Measurements from ENCODE around the gene ZNF668. TPM values are rescaled to one million over a fixed set of nuclear protein-coding genes. Genes with fewer than 3 reads are reported as not detected.
"Not testable (repeated sequence)": the region's sequence is repeated elsewhere in the genome, so short reads cannot be mapped to it uniquely, and the experiment has no call there.

Gene ZNF668
- total and polyA plus RNA-seq, 7 experiments from 2014 or later = 6.1 to 15.2 (median 12.6) TPM

DNA sequence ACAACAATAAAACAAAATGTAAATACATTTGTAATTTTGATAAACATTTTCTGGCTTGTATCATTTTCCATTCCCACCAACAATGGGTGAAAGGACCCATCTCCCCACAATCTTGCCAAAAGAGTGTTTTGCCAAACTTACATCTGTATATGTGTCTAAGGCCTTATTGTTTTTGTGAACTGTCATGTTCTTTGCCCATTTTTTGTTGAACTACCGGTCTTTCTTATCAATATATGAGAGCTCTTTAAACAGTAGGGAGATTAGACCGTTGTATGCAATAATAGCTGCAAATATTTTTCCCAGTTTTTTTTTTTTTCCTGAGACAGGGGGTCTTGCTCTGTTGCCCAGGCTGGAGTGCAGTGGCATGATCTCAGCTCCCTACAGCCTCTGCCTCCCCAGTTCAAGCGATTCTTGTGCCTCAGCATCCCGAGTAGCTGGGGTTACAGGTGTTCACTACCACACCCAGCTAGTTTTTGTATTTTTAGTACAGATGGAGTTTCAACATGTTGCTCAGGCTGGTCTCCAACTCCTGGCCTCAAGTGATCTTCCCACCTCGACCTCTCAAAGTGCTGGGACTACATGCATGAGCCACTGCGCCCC lies 50.3 kb downstream of the ZNF668 start:
- Histone ChIP-seq H3K4me1 (ENCODE audit: control insufficient read depth in 2 of 2, insufficient read depth in 2 of 2, low read length in 2 of 2) (no peaks in the 10 kb centered on the region), H3K36me3 (ENCODE audit: control insufficient read depth in 2 of 3, insufficient read depth in 3 of 3, low read length in 3 of 3) (no peaks in the 10 kb centered on the region), H3K27ac (ENCODE audit: low read depth, low read length) (no peak overlapping the region), H3K9me3 (ENCODE audit: control insufficient read depth in 2 of 3, low read length in 3 of 3) (no peaks in the 10 kb centered on the region), H3K27me3 (ENCODE audit: control insufficient read depth in 2 of 2, insufficient read depth in 2 of 2, low read length in 2 of 2) (no peaks in the 10 kb centered on the region), H3K4me3 (ENCODE audit: low read length) (no peak overlapping the region)
- ATAC-seq (no peak), DNase-seq (no peak)
- Mint-ChIP-seq H3K4me1 (peaks cover 0 to 10% (median 0%) of the 10 kb centered on the region in 7 donors), H3K9me3 (peaks cover 0 to 2% (median 0%) of the 10 kb centered on the region in 11 donors), H3K4me3 (no peak overlapping the region), H3K36me3 (peaks cover 0 to 4% (median 0%) of the 10 kb centered on the region in 5 donors), H3K27ac (peak overlapping the region in 1 of 9 donors; percentile 36), H3K27me3 (no peaks in the 10 kb centered on the region)
- CTCF ChIA-PET = no interaction called here
- intact Hi-C loops (cut with micrococcal nuclease) = no loop called here
- POLR2A ChIA-PET = interaction anchor here (0.7 kb wide), 1 partner anchor 178 kb away, joined by 3 read pairs; no protein-coding TSS in a partner anchor

DNA sequence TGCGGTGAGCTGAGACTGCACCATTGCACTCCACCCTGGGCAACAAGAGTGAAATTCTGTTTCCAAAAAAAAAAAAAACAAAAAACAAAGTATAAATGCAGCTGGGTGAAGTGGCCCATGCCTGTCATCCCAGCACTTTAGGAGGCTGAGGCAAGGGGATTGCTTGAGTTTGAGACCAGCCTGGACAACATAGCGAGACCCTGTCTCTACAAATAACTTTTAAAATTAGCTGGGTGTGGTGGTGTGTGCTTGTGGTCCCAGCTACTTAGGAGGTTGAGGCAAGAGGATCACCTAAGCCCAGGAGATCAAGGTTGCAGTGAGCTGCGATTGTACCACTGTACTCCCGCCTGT lies 50.8 kb downstream of the ZNF668 start:
- no peaks in the 10 kb centered on the region for H3K27me3 Mint-ChIP-seq
- no peak overlapping the region for H3K27ac ChIP-seq (ENCODE audit: low read depth, low read length)
- no peaks in the 10 kb centered on the region for H3K27me3 ChIP-seq (ENCODE audit: control insufficient read depth in 2 of 2, insufficient read depth in 2 of 2, low read length in 2 of 2)
- no peaks in the 10 kb centered on the region for H3K9me3 ChIP-seq (ENCODE audit: control insufficient read depth in 2 of 3, low read length in 3 of 3)
- no peak overlapping the region for H3K4me3 ChIP-seq (ENCODE audit: low read length)
- no peaks in the 10 kb centered on the region for H3K36me3 ChIP-seq (ENCODE audit: control insufficient read depth in 2 of 3, insufficient read depth in 3 of 3, low read length in 3 of 3)
- DNase-seq (no peak), ATAC-seq (no peak)
- no peak overlapping the region for H3K4me3 Mint-ChIP-seq
- intact Hi-C loops (cut with micrococcal nuclease) = no loop called here
- ChIA-PET POLR2A (interaction anchor here (0.5 to 0.9 kb wide), 3 partner anchors 16 to 178 kb away, joined by 3 read pairs; no protein-coding TSS in a partner anchor), CTCF (no interaction called here)
- peaks cover 0 to 10% (median 0%) of the 10 kb centered on the region in 7 donors for H3K4me1 Mint-ChIP-seq
- no peaks in the 10 kb centered on the region for H3K4me1 ChIP-seq (ENCODE audit: control insufficient read depth in 2 of 2, insufficient read depth in 2 of 2, low read length in 2 of 2)
- peaks cover 0 to 2% (median 0%) of the 10 kb centered on the region in 11 donors for H3K9me3 Mint-ChIP-seq
- H3K36me3 Mint-ChIP-seq = peaks cover 0 to 4% (median 0%) of the 10 kb centered on the region in 5 donors
- H3K27ac Mint-ChIP-seq = no peak overlapping the region

DNA sequence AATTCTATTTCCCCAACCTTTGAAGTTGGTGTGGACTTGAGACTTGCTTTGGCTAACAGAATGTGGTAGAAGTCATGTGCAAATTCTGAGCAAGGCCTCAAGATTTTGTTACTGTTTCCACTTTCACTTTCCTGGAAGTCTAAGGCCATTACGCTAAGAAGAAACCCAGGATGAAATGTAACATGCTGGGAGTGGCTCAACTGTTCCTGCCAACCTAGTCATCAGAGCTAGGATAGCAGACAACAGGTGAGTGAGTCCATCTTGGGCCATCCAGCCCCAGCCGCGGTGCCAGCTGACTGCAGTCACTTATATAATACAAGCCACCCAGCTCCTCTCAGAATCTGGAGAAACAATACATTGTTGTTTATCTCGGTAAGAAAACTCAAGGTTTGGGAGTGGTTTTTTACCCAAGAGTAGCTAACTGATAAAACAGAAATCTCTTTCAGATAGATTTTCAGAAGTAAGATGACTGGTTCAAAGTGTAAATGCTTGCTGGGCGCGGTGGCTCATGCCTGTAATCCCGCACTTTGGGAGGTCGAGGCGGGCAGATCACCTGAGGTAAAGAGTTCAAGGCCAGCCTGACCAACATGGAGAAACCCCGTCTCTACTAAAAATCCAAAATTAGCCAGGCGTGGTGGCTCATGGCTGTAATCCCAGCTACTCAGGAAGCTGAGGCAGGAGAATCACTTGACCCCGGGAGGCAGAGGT lies 51.3 kb downstream of the ZNF668 start:
- Histone ChIP-seq H3K9me3 (ENCODE audit: control insufficient read depth in 2 of 3, low read length in 3 of 3) (no peaks in the 10 kb centered on the region), H3K4me3 (ENCODE audit: low read length) (no peak overlapping the region), H3K27ac (ENCODE audit: low read depth, low read length) (no peak overlapping the region), H3K4me1 (ENCODE audit: control insufficient read depth in 2 of 2, insufficient read depth in 2 of 2, low read length in 2 of 2) (no peaks in the 10 kb centered on the region), H3K27me3 (ENCODE audit: control insufficient read depth in 2 of 2, insufficient read depth in 2 of 2, low read length in 2 of 2) (no peaks in the 10 kb centered on the region), H3K36me3 (ENCODE audit: control insufficient read depth in 2 of 3, insufficient read depth in 3 of 3, low read length in 3 of 3) (no peaks in the 10 kb centered on the region)
- POLR2A ChIA-PET = interaction anchor here (0.5 to 0.9 kb wide), 2 partner anchors 16 to 74 kb away, joined by 3 read pairs; no protein-coding TSS in a partner anchor
- peak overlapping the region in 1 of 9 donors; percentile 79 for H3K27ac Mint-ChIP-seq
- CTCF ChIA-PET = no interaction called here
- DNase-seq (no peak), ATAC-seq (no peak)
- intact Hi-C loops (cut with micrococcal nuclease) = no loop called here
- peaks cover 0 to 10% (median 0%) of the 10 kb centered on the region in 7 donors for H3K4me1 Mint-ChIP-seq
- peaks cover 0 to 4% (median 0%) of the 10 kb centered on the region in 5 donors for H3K36me3 Mint-ChIP-seq
- H3K27me3 Mint-ChIP-seq = no peaks in the 10 kb centered on the region
- H3K9me3 Mint-ChIP-seq = peaks cover 0 to 2% (median 0%) of the 10 kb centered on the region in 11 donors
- peak overlapping the region in 1 of 10 donors; percentile 17 for H3K4me3 Mint-ChIP-seq

DNA sequence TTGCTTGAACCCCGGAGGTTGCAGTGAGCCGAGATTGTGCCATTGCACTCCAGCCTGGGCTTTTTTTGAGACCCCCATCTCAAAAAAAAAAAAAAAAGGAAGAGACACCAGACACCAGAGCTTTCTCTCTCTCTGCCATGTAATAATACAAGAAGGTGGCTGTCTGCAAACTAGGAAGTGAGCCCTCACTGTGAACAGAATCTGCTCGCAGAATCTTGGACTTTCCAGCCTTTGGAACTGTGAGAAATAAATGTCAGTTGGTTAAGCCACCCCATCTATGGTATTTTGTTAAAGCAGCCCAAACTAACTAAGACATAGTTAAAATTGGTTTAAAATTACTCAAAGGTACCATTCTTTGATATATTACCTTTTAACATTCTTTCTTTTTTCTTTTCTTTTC lies 53.5 kb downstream of the ZNF668 start:
- CTCF ChIA-PET = interaction anchor here (0.7 kb wide), 1 partner anchor 889 kb away, joined by 3 read pairs; no protein-coding TSS in a partner anchor

DNA sequence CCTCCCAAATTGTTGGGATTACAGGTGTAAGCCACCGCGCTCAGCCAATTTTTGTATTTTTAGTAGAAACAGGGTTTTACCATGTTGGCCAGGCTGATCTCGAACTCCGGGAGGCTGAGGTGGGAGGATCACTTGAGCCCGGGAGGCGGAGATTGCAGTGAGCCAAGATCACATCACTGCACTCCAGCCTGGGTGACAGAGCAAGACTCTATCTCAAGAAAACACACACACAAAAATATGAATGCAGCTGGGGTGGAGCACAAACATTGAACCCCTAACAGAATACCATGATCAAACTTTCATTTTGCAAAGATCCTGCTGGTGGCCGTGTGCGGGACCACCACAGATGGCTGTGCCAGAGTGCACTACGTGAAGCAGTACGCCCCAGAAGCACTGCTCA lies 56.3 kb downstream of the ZNF668 start:
- CTCF ChIA-PET; H3K27ac ChIP-seq (ENCODE audit: low read depth, low read length); H3K4me1 ChIP-seq (ENCODE audit: control insufficient read depth in 2 of 2, insufficient read depth in 2 of 2, low read length in 2 of 2); H3K9me3 ChIP-seq (ENCODE audit: control insufficient read depth in 2 of 3, low read length in 3 of 3); H3K36me3 ChIP-seq (ENCODE audit: control insufficient read depth in 2 of 3, insufficient read depth in 3 of 3, low read length in 3 of 3); H3K4me3 Mint-ChIP-seq; DNase-seq; H3K36me3 Mint-ChIP-seq; H3K4me3 ChIP-seq (ENCODE audit: low read length); POLR2A ChIA-PET; H3K27ac Mint-ChIP-seq; ATAC-seq; H3K9me3 Mint-ChIP-seq; intact Hi-C loops (cut with micrococcal nuclease); H3K27me3 ChIP-seq (ENCODE audit: control insufficient read depth in 2 of 2, insufficient read depth in 2 of 2, low read length in 2 of 2): not testable (repeated sequence)
- H3K4me1 Mint-ChIP-seq = peaks cover 0 to 10% (median 5%) of the 10 kb centered on the region in 7 donors
- H3K27me3 Mint-ChIP-seq = peaks cover 0 to 19% (median 12%) of the 10 kb centered on the region in 5 donors

More for the DNA sequence above, 53.5 kb downstream of the ZNF668 start:
- Histone ChIP-seq H3K27ac (ENCODE audit: low read depth, low read length) (no peak overlapping the region), H3K36me3 (ENCODE audit: control insufficient read depth in 2 of 3, insufficient read depth in 3 of 3, low read length in 3 of 3) (no peaks in the 10 kb centered on the region), H3K4me3 (ENCODE audit: low read length) (no peak overlapping the region), H3K9me3 (ENCODE audit: control insufficient read depth in 2 of 3, low read length in 3 of 3) (no peaks in the 10 kb centered on the region), H3K4me1 (ENCODE audit: control insufficient read depth in 2 of 2, insufficient read depth in 2 of 2, low read length in 2 of 2) (no peaks in the 10 kb centered on the region), H3K27me3 (ENCODE audit: control insufficient read depth in 2 of 2, insufficient read depth in 2 of 2, low read length in 2 of 2) (no peaks in the 10 kb centered on the region)
- DNase-seq (no peak), ATAC-seq (no peak)
- H3K9me3 Mint-ChIP-seq = no peaks in the 10 kb centered on the region
- H3K4me1 Mint-ChIP-seq = peaks cover 0 to 10% (median 0%) of the 10 kb centered on the region in 7 donors
- H3K27me3 Mint-ChIP-seq = peaks cover 0 to 3% (median 0%) of the 10 kb centered on the region in 5 donors
- H3K36me3 Mint-ChIP-seq = peaks cover 0 to 4% (median 0%) of the 10 kb centered on the region in 5 donors
- POLR2A ChIA-PET = interaction anchor here (0.6 to 0.7 kb wide), 3 partner anchors 14 to 489 kb away, joined by 3 to 4 read pairs (median 3); no protein-coding TSS in a partner anchor
- intact Hi-C loops (cut with micrococcal nuclease) = no loop called here
- H3K4me3 Mint-ChIP-seq = no peak overlapping the region
- no peak overlapping the region for H3K27ac Mint-ChIP-seq

DNA sequence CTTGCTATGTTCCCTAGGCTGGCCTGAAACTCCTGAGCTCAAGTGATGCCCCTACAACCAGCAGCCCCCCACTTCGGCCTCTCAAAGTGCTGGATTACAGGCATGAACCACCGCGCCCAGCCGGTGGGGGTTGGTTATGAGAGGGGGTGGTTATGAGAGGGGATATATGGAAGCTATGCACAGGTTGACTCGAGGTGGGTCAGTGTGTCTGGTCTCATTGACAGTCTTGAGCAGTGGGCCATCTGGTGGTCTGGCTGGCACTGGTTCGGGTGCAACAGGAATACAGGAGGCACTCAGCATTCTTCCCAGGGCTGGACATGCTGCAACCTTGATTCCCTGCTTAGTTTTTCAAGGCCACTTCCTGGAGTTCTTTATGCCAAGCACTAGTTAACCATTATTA lies 58.0 kb downstream of the ZNF668 start:
- H3K4me3 Mint-ChIP-seq = no peak overlapping the region
- ATAC-seq (no peak), DNase-seq (no peak)
- Histone ChIP-seq H3K27me3 (ENCODE audit: control insufficient read depth in 2 of 2, insufficient read depth in 2 of 2, low read length in 2 of 2) (no peaks in the 10 kb centered on the region), H3K4me1 (ENCODE audit: control insufficient read depth in 2 of 2, insufficient read depth in 2 of 2, low read length in 2 of 2) (peaks cover 2 to 4% of the 10 kb centered on the region in 2 donors), H3K4me3 (ENCODE audit: low read length) (no peak overlapping the region), H3K9me3 (ENCODE audit: control insufficient read depth in 2 of 3, low read length in 3 of 3) (no peaks in the 10 kb centered on the region), H3K36me3 (ENCODE audit: control insufficient read depth in 2 of 3, insufficient read depth in 3 of 3, low read length in 3 of 3) (no peaks in the 10 kb centered on the region), H3K27ac (ENCODE audit: low read depth, low read length) (no peak overlapping the region)
- POLR2A ChIA-PET = no interaction called here
- intact Hi-C loops (cut with micrococcal nuclease) = no loop called here
- CTCF ChIA-PET = no interaction called here
- H3K36me3 Mint-ChIP-seq = no peaks in the 10 kb centered on the region
- no peaks in the 10 kb centered on the region for H3K9me3 Mint-ChIP-seq
- peaks cover 0 to 36% (median 22%) of the 10 kb centered on the region in 5 donors for H3K27me3 Mint-ChIP-seq
- no peak overlapping the region for H3K27ac Mint-ChIP-seq
- peaks cover 0 to 17% (median 16%) of the 10 kb centered on the region in 7 donors for H3K4me1 Mint-ChIP-seq
